ENCODE data around the gene LRRC8E. TPM values are rescaled to one million over a fixed set of nuclear protein-coding genes. Genes with fewer than 3 reads are reported as not detected.

LRRC8E gene
- total RNA-seq, 1 experiment from 2014 or later = 24.1 TPM

DNA sequence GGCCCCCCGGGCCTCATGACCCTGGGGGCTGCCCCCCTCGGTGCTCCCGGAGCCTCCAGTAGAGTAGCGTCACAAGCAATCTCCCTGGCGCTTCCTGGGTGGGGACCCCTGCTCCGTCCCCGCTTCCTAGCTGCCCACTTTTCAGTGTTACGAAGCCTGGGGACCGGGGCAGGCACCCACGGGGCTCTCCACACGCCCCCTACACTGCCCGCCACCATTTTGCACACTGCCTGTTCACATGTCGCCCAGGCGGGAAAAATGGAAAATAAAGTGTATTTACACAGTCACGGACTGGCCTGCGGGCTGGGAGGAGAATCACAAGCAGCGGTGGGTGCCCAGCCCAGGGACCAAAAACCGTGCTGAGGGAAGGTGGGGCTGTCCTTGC lies 23.6 kb upstream of the LRRC8E start:
- no peak overlapping the region for H3K27ac ChIP-seq
- TF ChIP-seq, protein P1, sequence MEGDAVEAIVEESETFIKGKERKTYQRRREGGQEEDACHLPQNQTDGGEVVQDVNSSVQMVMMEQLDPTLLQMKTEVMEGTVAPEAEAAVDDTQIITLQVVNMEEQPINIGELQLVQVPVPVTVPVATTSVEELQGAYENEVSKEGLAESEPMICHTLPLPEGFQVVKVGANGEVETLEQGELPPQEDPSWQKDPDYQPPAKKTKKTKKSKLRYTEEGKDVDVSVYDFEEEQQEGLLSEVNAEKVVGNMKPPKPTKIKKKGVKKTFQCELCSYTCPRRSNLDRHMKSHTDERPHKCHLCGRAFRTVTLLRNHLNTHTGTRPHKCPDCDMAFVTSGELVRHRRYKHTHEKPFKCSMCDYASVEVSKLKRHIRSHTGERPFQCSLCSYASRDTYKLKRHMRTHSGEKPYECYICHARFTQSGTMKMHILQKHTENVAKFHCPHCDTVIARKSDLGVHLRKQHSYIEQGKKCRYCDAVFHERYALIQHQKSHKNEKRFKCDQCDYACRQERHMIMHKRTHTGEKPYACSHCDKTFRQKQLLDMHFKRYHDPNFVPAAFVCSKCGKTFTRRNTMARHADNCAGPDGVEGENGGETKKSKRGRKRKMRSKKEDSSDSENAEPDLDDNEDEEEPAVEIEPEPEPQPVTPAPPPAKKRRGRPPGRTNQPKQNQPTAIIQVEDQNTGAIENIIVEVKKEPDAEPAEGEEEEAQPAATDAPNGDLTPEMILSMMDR (conservative IDR thresholded peaks at IDR 0.05) = no peak
- no peak for TF ChIP-seq EZH2 (IDR thresholded peaks at IDR 0.05; ENCODE audit: low read depth)
- no TSS peak for BruUV-seq (replicated peaks)
- H4K20me1 ChIP-seq (ENCODE audit: insufficient read depth) = no peaks in the 10 kb centered on the region
- CTCF ChIA-PET = no interaction called here
- H3K79me2 ChIP-seq (ENCODE audit: low read depth) = no peaks in the 10 kb centered on the region
- POLR2A ChIA-PET (ENCODE audit: unreplicated experiment) = no interaction called here
- intact Hi-C loops (cut with micrococcal nuclease; ENCODE audit: unreplicated experiment) = no loop called here
- no peak overlapping the region for H3K4me2 ChIP-seq
- no peak for DNase-seq
- peaks cover 10% of the 10 kb centered on the region for H3K4me1 ChIP-seq (replicated peaks; ENCODE audit: insufficient read depth)
- H3K4me3 ChIP-seq = no peak overlapping the region
- H3K9me3 ChIP-seq (ENCODE audit: insufficient read depth, low read depth) = no peaks in the 10 kb centered on the region
- no peaks in the 10 kb centered on the region for H3K27me3 ChIP-seq (ENCODE audit: insufficient read depth, low read depth)
- no peak overlapping the region for H2AFZ ChIP-seq
- peaks cover 35% of the 10 kb centered on the region for H3F3A ChIP-seq (ENCODE audit: insufficient read depth, low read depth)
- H3K36me3 ChIP-seq (ENCODE audit: low read depth) = no peaks in the 10 kb centered on the region
- H3K9me2 ChIP-seq (ENCODE audit: insufficient read depth) = no peaks in the 10 kb centered on the region

GRCh38 chr19:7865262-7865911 lies 22.9 kb upstream of the LRRC8E start:
- Histone ChIP-seq H4K20me1 (ENCODE audit: insufficient read depth) (no peaks in the 10 kb centered on the region), H3K4me1 (replicated peaks; ENCODE audit: insufficient read depth) (peaks cover 10% of the 10 kb centered on the region), H3K4me3 (no peak overlapping the region), H3K27me3 (ENCODE audit: insufficient read depth, low read depth) (no peaks in the 10 kb centered on the region), H3K36me3 (ENCODE audit: low read depth) (no peaks in the 10 kb centered on the region), H3K27ac (no peak overlapping the region), H3K4me2 (no peak overlapping the region), H3K9me3 (ENCODE audit: insufficient read depth, low read depth) (no peaks in the 10 kb centered on the region), H2AFZ (no peak overlapping the region), H3K79me2 (ENCODE audit: low read depth) (no peaks in the 10 kb centered on the region), H3K9me2 (ENCODE audit: insufficient read depth) (no peaks in the 10 kb centered on the region), H3F3A (ENCODE audit: insufficient read depth, low read depth) (peaks cover 35% of the 10 kb centered on the region)
- intact Hi-C loops (cut with micrococcal nuclease; ENCODE audit: unreplicated experiment) = no loop called here
- no peak for DNase-seq
- POLR2A ChIA-PET (ENCODE audit: unreplicated experiment) = interaction anchor here (0.7 kb wide), 1 partner anchor 32 kb away, joined by 3 read pairs; no protein-coding TSS in a partner anchor
- BruUV-seq (replicated peaks) = no TSS peak
- TF ChIP-seq, protein P1 (conservative IDR thresholded peaks at IDR 0.05) = no peak
- TF ChIP-seq EZH2 (IDR thresholded peaks at IDR 0.05; ENCODE audit: low read depth) = no peak
- CTCF ChIA-PET = no interaction called here

DNA sequence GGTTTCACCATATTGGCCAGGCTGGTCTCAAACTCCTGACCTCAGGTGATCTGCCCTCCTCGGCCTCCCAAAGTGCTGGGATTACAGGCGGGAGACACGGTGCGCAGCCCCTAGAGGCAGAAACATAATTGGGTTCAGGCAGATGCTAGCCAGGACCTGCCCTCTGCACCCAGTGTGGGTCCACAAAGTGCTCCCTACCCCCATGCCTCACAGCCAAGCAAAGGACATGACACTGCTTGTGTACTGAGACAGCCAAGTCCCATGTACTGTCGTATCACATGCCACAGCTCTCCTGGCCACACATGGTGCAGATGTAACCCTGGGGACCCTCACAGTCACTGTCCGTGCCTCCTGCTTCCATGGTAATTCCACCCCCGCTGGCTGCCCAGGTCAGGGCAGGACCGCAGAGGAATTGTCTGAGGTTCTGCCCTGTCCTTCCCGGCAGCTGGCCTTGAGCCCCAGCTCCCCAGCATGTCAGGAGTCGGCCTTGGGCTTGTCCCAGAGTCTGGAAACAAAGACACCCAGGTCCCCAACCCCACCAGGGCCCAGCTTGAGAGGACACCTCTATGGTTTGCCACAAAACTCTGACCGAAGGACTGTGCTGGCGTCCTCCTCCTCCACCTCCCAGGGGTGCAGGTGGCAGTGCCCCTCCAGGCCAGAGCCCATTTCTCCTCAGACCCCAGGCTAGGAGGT lies 21.8 kb upstream of the LRRC8E start:
- peaks cover 36% of the 10 kb centered on the region for H3F3A ChIP-seq (ENCODE audit: insufficient read depth, low read depth)
- no peak overlapping the region for H3K4me2 ChIP-seq
- H3K36me3 ChIP-seq (ENCODE audit: low read depth) = no peaks in the 10 kb centered on the region
- no peak overlapping the region for H3K27ac ChIP-seq
- no peak overlapping the region for H2AFZ ChIP-seq
- no peaks in the 10 kb centered on the region for H3K9me2 ChIP-seq (ENCODE audit: insufficient read depth)
- POLR2A ChIA-PET (ENCODE audit: unreplicated experiment) = no interaction called here
- intact Hi-C loops (cut with micrococcal nuclease; ENCODE audit: unreplicated experiment) = no loop called here
- CTCF ChIA-PET = no interaction called here
- peaks cover 18% of the 10 kb centered on the region for H3K4me1 ChIP-seq (replicated peaks; ENCODE audit: insufficient read depth)
- no peak for DNase-seq
- TF ChIP-seq, protein P1 (conservative IDR thresholded peaks at IDR 0.05) = no peak
- no peak for TF ChIP-seq EZH2 (IDR thresholded peaks at IDR 0.05; ENCODE audit: low read depth)
- H3K27me3 ChIP-seq (ENCODE audit: insufficient read depth, low read depth) = no peaks in the 10 kb centered on the region
- H3K9me3 ChIP-seq (ENCODE audit: insufficient read depth, low read depth) = no peaks in the 10 kb centered on the region
- no TSS peak for BruUV-seq (replicated peaks)
- no peaks in the 10 kb centered on the region for H3K79me2 ChIP-seq (ENCODE audit: low read depth)
- H3K4me3 ChIP-seq = no peak overlapping the region
- H4K20me1 ChIP-seq (ENCODE audit: insufficient read depth) = no peaks in the 10 kb centered on the region
